GM18951 (cell line): ENCODE data around the gene TAS1R1.

Source experiments
- POLR2A ChIP-seq: IDR thresholded peaks from 4 replicates; pipeline ENCODE4 v1.6.1; 2011; ENCODE audit warnings: mild to moderate bottlenecking; ENCODE audit not compliant: insufficient read length, insufficient read depth; ENCODE audit errors: extremely low read depth
- in situ Hi-C: fragments of 300-500 bp; cut with MboI; formaldehyde crosslinking; loops from one replicate; pipeline ENCODE4 v1.12.0; 2022; ENCODE audit warnings: low sequenced_read_pairs, mixed read lengths, inconsistent platforms; ENCODE audit not compliant: unreplicated experiment

The TAS1R1 gene

DNA sequence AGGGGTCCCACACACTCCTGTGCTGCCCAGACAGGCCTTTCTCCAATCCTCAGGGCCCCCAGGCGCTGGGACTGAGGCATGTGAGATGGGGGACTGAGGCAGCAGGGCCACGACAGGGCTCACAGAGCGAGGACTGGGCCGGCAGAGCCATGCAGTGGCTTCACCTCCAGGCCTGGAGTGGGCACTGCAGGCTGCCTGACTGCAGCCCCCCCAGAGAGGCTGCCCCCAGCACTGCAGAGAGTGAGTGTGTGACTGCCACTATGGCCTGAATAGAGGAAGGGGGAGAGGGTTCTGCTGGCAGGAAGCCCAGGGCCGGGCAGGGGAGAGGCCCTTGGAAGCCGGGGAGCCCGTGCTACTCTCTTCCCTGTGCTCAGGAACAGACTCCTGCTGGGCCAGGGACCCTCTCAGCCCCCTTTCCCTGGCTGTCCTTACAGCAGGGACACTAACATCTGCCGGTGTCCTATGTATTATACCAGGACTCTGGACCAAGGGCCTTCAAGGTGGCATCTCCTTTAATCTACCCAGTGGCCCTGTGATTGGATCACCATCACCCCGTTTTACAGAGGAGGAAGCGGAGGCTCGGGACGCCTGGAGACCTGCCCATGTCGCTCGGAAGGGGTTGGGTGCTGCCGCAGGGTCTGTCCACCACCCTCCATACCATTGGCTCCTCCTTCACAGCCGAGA, 43.4 kb upstream of the TAS1R1 start:
- TF ChIP-seq POLR2A: no peak
- in situ Hi-C loops: no loop called here

- TF ChIP-seq POLR2A: no peak
Observed at GRCh38 chr1:6512245-6512907, 42.7 kb upstream of the TAS1R1 start.

DNA sequence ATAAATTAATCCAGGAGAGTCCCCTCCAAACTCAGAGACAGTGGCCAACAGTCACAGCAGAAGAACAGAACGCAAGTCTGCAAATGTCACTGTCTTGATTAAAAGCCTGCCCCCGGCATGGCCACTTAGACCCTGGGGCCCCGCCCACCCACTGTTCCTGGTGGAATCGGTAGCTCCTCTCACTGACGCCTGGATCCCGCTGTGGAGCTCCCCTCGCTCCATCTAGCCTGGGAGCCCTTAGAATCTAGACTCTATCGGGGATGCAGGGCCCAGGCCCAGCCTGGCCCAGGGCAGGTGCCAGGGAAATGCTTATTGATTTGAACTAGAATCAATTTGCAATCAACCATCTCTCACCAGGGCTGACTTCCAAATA, 42.2 kb upstream of the TAS1R1 start:
- in situ Hi-C loops: no loop called here
- no peak for TF ChIP-seq POLR2A

More at GRCh38 chr1:6512245-6512907, 42.7 kb upstream of the TAS1R1 start:
- in situ Hi-C loops: no loop called here

GRCh38 chr1:6513320-6513801, 41.7 kb upstream of the TAS1R1 start:
- in situ Hi-C loops: no loop called here
- no peak for TF ChIP-seq POLR2A

- TF ChIP-seq POLR2A: no peak
- in situ Hi-C loops: no loop called here
Observed at GRCh38 chr1:6515771-6516170, 39.3 kb upstream of the TAS1R1 start.

- in situ Hi-C loops: no loop called here
Observed at GRCh38 chr1:6517435-6517851, 37.7 kb upstream of the TAS1R1 start.

GRCh38 chr1:6519491-6519934, 35.6 kb upstream of the TAS1R1 start:
- no peak for TF ChIP-seq POLR2A
- in situ Hi-C loops: no loop called here

More at GRCh38 chr1:6517435-6517851, 37.7 kb upstream of the TAS1R1 start:
- no peak for TF ChIP-seq POLR2A

DNA sequence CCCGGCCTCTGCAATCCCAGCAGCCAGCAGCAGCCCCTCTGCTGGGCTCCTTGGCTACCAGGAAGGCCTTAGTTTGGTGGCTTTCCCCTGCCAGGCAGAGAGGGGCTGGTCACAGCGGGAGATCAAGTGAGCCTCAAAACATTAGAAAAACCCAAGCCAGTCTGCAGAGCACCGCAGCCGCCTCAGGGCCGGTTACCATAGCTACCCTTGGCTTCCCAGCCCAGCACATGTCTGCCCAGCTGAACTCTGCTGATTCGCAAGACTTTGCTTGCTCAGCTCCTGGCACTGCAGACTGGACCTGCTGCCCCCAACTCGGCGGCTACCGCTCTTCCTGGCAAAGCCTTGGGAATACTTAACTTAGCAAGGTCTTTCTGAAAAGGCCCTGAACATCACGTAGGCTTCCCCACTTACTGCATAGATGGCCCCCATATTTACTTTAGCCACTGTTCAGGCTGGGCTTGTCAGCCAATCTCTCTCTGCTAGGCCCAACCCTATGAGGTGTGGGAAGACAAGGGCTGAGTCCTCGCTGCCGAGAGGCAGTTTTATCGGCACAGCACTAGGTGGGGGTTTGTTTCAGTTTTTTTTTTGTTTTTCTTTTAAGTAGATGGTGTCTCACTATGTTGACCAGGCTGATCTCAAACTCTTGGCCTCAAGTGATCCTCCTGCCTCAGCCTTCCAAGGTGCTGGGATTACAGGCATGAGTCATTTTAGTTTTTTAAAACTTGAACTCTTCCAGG, 35.0 kb upstream of the TAS1R1 start:
- no peak for TF ChIP-seq POLR2A
- in situ Hi-C loops: no loop called here

GRCh38 chr1:6521536-6521935, 33.6 kb upstream of the TAS1R1 start:
- TF ChIP-seq POLR2A: no peak
- in situ Hi-C loops: no loop called here

DNA sequence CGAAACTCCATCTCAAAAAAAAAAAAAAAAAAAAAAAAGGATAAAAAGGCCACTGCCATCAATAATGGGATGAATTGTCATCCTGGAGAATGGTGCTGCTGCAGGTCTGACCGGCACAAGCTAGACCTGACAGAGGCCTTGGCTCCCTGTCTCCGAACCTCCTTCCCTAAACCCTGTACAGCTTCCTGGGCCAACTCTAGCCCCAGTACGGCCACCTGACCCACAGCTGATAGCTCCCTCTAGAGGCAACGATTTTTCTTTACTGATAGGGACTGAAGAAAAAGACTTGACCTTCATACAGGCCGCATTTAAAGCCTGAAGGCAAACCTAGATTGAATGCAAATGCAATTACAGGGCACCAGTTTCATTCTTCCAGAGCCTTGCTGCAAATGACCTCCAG, 31.5 kb upstream of the TAS1R1 start:
- in situ Hi-C loops: no loop called here
- TF ChIP-seq POLR2A: no peak

GRCh38 chr1:6526316-6526715, 28.8 kb upstream of the TAS1R1 start:
- in situ Hi-C loops: no loop called here

GRCh38 chr1:6528492-6528891, 26.6 kb upstream of the TAS1R1 start:
- no peak for TF ChIP-seq POLR2A
- in situ Hi-C loops: no loop called here

More at GRCh38 chr1:6526316-6526715, 28.8 kb upstream of the TAS1R1 start:
- no peak for TF ChIP-seq POLR2A

GRCh38 chr1:6530504-6531160, 24.5 kb upstream of the TAS1R1 start:
- in situ Hi-C loops: no loop called here
- TF ChIP-seq POLR2A: no peak
